ENCODE data around the gene SCAMP1. TPM values are rescaled to one million over a fixed set of nuclear protein-coding genes. Genes with fewer than 3 reads are reported as not detected.

Gene SCAMP1
- total RNA-seq, 2 experiments from 2014 or later: 18.0 to 41.1 TPM

- Histone ChIP-seq H3K4me2 (ENCODE audit: low read length) (no peak overlapping the region), H3K4me1 (ENCODE audit: insufficient read depth, low read length, poor library complexity, severe bottlenecking) (no peaks in the 10 kb centered on the region), H2AFZ (ENCODE audit: low read length) (no peak overlapping the region), H3K27ac (ENCODE audit: low read depth, low read length, poor library complexity, severe bottlenecking) (no peak overlapping the region), H3K9me3 (ENCODE audit: low read length) (no peaks in the 10 kb centered on the region; the same call in 1 of the 2 replicates), H3K36me3 (ENCODE audit: insufficient read depth, low read length) (no peaks in the 10 kb centered on the region), H3K79me2 (ENCODE audit: insufficient read depth, low read depth, low read length) (no peaks in the 10 kb centered on the region), H4K20me1 (ENCODE audit: insufficient read depth, low read length) (no peaks in the 10 kb centered on the region), H3K4me3 (ENCODE audit: low read depth, low read length, poor library complexity, severe bottlenecking) (no peak overlapping the region), H3K9me2 (ENCODE audit: insufficient read depth, low read length) (no peaks in the 10 kb centered on the region)
- ChIA-PET POLR2A (no interaction called here), CTCF (ENCODE audit: unreplicated experiment) (no interaction called here)
- intact Hi-C loops (cut with micrococcal nuclease; ENCODE audit: unreplicated experiment): no loop called here
- no peak for DNase-seq (ENCODE audit: low spot score)
- no TSS peak for BruUV-seq (replicated peaks)
- no peak for TF ChIP-seq CTCF (conservative IDR thresholded peaks at IDR 0.05; ENCODE audit: low read length)
- no peak for TF ChIP-seq EZH2phosphoT487 (IDR thresholded peaks at IDR 0.05; ENCODE audit: borderline replicate concordance, low read depth, low read length)
Observed at GRCh38 chr5:78341440-78341839, 19.0 kb upstream of the SCAMP1 start.

- Histone ChIP-seq H3K4me3 (ENCODE audit: low read depth, low read length, poor library complexity, severe bottlenecking) (no peak overlapping the region), H3K4me2 (ENCODE audit: low read length) (no peak overlapping the region), H3K4me1 (ENCODE audit: insufficient read depth, low read length, poor library complexity, severe bottlenecking) (no peaks in the 10 kb centered on the region), H4K20me1 (ENCODE audit: insufficient read depth, low read length) (no peaks in the 10 kb centered on the region), H3K79me2 (ENCODE audit: insufficient read depth, low read depth, low read length) (no peaks in the 10 kb centered on the region), H2AFZ (ENCODE audit: low read length) (no peak overlapping the region), H3K36me3 (ENCODE audit: insufficient read depth, low read length) (no peaks in the 10 kb centered on the region), H3K27ac (ENCODE audit: low read depth, low read length, poor library complexity, severe bottlenecking) (no peak overlapping the region), H3K9me3 (ENCODE audit: low read length) (no peaks in the 10 kb centered on the region), H3K9me2 (ENCODE audit: insufficient read depth, low read length) (no peaks in the 10 kb centered on the region)
- TF ChIP-seq EZH2phosphoT487 (IDR thresholded peaks at IDR 0.05; ENCODE audit: borderline replicate concordance, low read depth, low read length) (no peak), CTCF (conservative IDR thresholded peaks at IDR 0.05; ENCODE audit: low read length) (no peak)
- intact Hi-C loops (cut with micrococcal nuclease; ENCODE audit: unreplicated experiment): no loop called here
- ChIA-PET CTCF (ENCODE audit: unreplicated experiment) (no interaction called here), POLR2A (no interaction called here)
- no peak for DNase-seq (ENCODE audit: low spot score)
- BruUV-seq (replicated peaks): no TSS peak
Observed at GRCh38 chr5:78345485-78345884, 14.9 kb upstream of the SCAMP1 start.

GRCh38 chr5:78353520-78353919 lies 6.9 kb upstream of the SCAMP1 start:
- no TSS peak for BruUV-seq (replicated peaks)
- DNase-seq (ENCODE audit: low spot score): no peak

More at GRCh38 chr5:78353520-78353919, 6.9 kb upstream of the SCAMP1 start:
- H3K27ac ChIP-seq (ENCODE audit: low read depth, low read length, poor library complexity, severe bottlenecking): no peak overlapping the region
- ChIA-PET POLR2A (no interaction called here), CTCF (ENCODE audit: unreplicated experiment) (no interaction called here)
- TF ChIP-seq CTCF (conservative IDR thresholded peaks at IDR 0.05; ENCODE audit: low read length) (no peak), EZH2phosphoT487 (IDR thresholded peaks at IDR 0.05; ENCODE audit: borderline replicate concordance, low read depth, low read length) (no peak)
- no peak overlapping the region for H2AFZ ChIP-seq (ENCODE audit: low read length)
- H3K4me2 ChIP-seq (ENCODE audit: low read length): no peak overlapping the region
- H3K79me2 ChIP-seq (ENCODE audit: insufficient read depth, low read depth, low read length): no peaks in the 10 kb centered on the region
- H3K36me3 ChIP-seq (ENCODE audit: insufficient read depth, low read length): peaks cover 5% of the 10 kb centered on the region; the same call in 1 of the 2 replicates
- no peaks in the 10 kb centered on the region for H3K9me3 ChIP-seq (ENCODE audit: low read length)
- H3K9me2 ChIP-seq (ENCODE audit: insufficient read depth, low read length): no peaks in the 10 kb centered on the region
- no peaks in the 10 kb centered on the region for H4K20me1 ChIP-seq (ENCODE audit: insufficient read depth, low read length)
- no peak overlapping the region for H3K4me3 ChIP-seq (ENCODE audit: low read depth, low read length, poor library complexity, severe bottlenecking)
- peaks cover 3% of the 10 kb centered on the region for H3K4me1 ChIP-seq (ENCODE audit: insufficient read depth, low read length, poor library complexity, severe bottlenecking)
- intact Hi-C loops (cut with micrococcal nuclease; ENCODE audit: unreplicated experiment): no loop called here

Data from OCI-LY7 (cell line).